ENCODE results near the gene PIRT. TPM values are rescaled to one million over a fixed set of nuclear protein-coding genes. Genes with fewer than 3 reads are reported as not detected.
A peak's percentile ranks its signal among the peaks of the same experiment; 100 is the strongest.

PIRT gene
- total RNA-seq, 1 experiment from 2014 or later: not detected

GRCh38 chr17:10875430-10875851 is 37.6 kb upstream of the PIRT start:
- Histone ChIP-seq H2AFZ (ENCODE audit: low read depth, low read length, poor library complexity, severe bottlenecking) (no peak overlapping the region), H3K4me2 (ENCODE audit: low read length) (no peak overlapping the region), H3K27ac (ENCODE audit: low read depth, low read length) (no peak overlapping the region), H3K9me2 (ENCODE audit: insufficient read depth) (no peaks in the 10 kb centered on the region), H3K9ac (ENCODE audit: low read length) (no peak overlapping the region), H3K9me3 (ENCODE audit: control insufficient read depth in 1 of 2, insufficient read depth in 1 of 2, low read depth in 1 of 2, low read length in 2 of 2) (no peaks in the 10 kb centered on the region), H3K4me3 (replicated peaks in 1 of 2; ENCODE audit: low read depth in 1 of 2, low read length in 2 of 2) (no peak overlapping the region), H4K20me1 (ENCODE audit: insufficient read depth) (no peaks in the 10 kb centered on the region), H3K4me1 (ENCODE audit: control insufficient read depth in 1 of 2, insufficient read depth in 2 of 2, low read length in 2 of 2) (no peaks in the 10 kb centered on the region), H3K27me3 (ENCODE audit: insufficient read depth, low read length) (peaks cover 5% of the 10 kb centered on the region; the same call in 1 of the 2 replicates), H3K79me2 (ENCODE audit: insufficient read depth, low read length) (no peaks in the 10 kb centered on the region), H3K36me3 (ENCODE audit: control insufficient read depth in 1 of 2, insufficient read depth in 2 of 2, low read length in 2 of 2) (no peaks in the 10 kb centered on the region)
- no peak for DNase-seq (ENCODE audit: low read depth, low spot score)
- RAD21 ChIA-PET (ENCODE audit: low non-redundant PET in 1 of 2, low total read pairs in 2 of 2, uncharacterized antibody in 2 of 2, unreplicated experiment in 2 of 2): interaction anchor here (0.6 to 1.0 kb wide), 3 partner anchors 269 to 1111 kb away, joined by 3 to 4 read pairs (median 3); no protein-coding TSS in a partner anchor
- no peak for ATAC-seq
- peak; percentile 68 for TF ChIP-seq REST (IDR thresholded peaks at IDR 0.05; ENCODE audit: low read depth)
- TF ChIP-seq ZFX (IDR thresholded peaks at IDR 0.05): no peak
- CTCF ChIA-PET: interaction anchor here (0.6 to 2.4 kb wide), 11 partner anchors 9 to 1122 kb away, joined by 3 to 15 read pairs (median 5); partner anchors contain the start of gene ZNF18
- POLR2A ChIA-PET: no interaction called here
- intact Hi-C loops (cut with micrococcal nuclease): loop anchor here (5.0 to 10.0 kb wide), 3 partner anchors 267 to 1789 kb away; partner anchors contain the start of gene MYOCD
- BruUV-seq (replicated peaks): no TSS peak

GRCh38 chr17:10871914-10872313 is 34.0 kb upstream of the PIRT start:
- no peak overlapping the region for H3K4me2 ChIP-seq (ENCODE audit: low read length)
- H3K4me1 ChIP-seq (ENCODE audit: control insufficient read depth in 1 of 2, insufficient read depth in 2 of 2, low read length in 2 of 2): no peaks in the 10 kb centered on the region
- H3K4me3 ChIP-seq (replicated peaks in 1 of 2; ENCODE audit: low read depth in 1 of 2, low read length in 2 of 2): no peak overlapping the region
- intact Hi-C loops (cut with micrococcal nuclease): loop anchor here (10.0 kb wide), 1 partner anchor 1793 kb away; the partner anchor contains the start of gene MYOCD
- H4K20me1 ChIP-seq (ENCODE audit: insufficient read depth): no peaks in the 10 kb centered on the region
- ChIA-PET POLR2A (no interaction called here), RAD21 (ENCODE audit: low non-redundant PET in 1 of 2, low total read pairs in 2 of 2, uncharacterized antibody in 2 of 2, unreplicated experiment in 2 of 2) (no interaction called here), CTCF (no interaction called here)
- ATAC-seq (no peak), DNase-seq (ENCODE audit: low read depth, low spot score) (no peak)
- no peak overlapping the region for H2AFZ ChIP-seq (ENCODE audit: low read depth, low read length, poor library complexity, severe bottlenecking)
- BruUV-seq (replicated peaks): no TSS peak
- no peaks in the 10 kb centered on the region for H3K9me3 ChIP-seq (ENCODE audit: control insufficient read depth in 1 of 2, insufficient read depth in 1 of 2, low read depth in 1 of 2, low read length in 2 of 2)
- no peak overlapping the region for H3K9ac ChIP-seq (ENCODE audit: low read length)
- H3K36me3 ChIP-seq (ENCODE audit: control insufficient read depth in 1 of 2, insufficient read depth in 2 of 2, low read length in 2 of 2): no peaks in the 10 kb centered on the region
- peaks cover 5% of the 10 kb centered on the region; the same call in 1 of the 2 replicates for H3K27me3 ChIP-seq (ENCODE audit: insufficient read depth, low read length)
- no peaks in the 10 kb centered on the region for H3K9me2 ChIP-seq (ENCODE audit: insufficient read depth)
- no peaks in the 10 kb centered on the region for H3K79me2 ChIP-seq (ENCODE audit: insufficient read depth, low read length)
- no peak overlapping the region for H3K27ac ChIP-seq (ENCODE audit: low read depth, low read length)
- TF ChIP-seq CTCF (IDR thresholded peaks at IDR 0.05 in 2 of 3, conservative IDR thresholded peaks at IDR 0.05 in 1 of 3; ENCODE audit: borderline replicate concordance in 1 of 3, insufficient read depth in 1 of 3, low read depth in 2 of 3, low read length in 2 of 3) (no peak), ZNF274 (IDR thresholded peaks at IDR 0.05; ENCODE audit: low read depth, low read length) (no peak), FOSL1 (IDR thresholded peaks at IDR 0.05; ENCODE audit: low read depth) (no peak), ZFX (IDR thresholded peaks at IDR 0.05) (no peak), REST (IDR thresholded peaks at IDR 0.05; ENCODE audit: low read depth) (no peak), POLR2AphosphoS5 (IDR thresholded peaks at IDR 0.05; ENCODE audit: low read depth, low read length) (no peak), ELF1 (IDR thresholded peaks at IDR 0.05; ENCODE audit: borderline replicate concordance, low read depth) (no peak), TCF7L2 (IDR thresholded peaks at IDR 0.05; ENCODE audit: borderline replicate concordance, extremely low read depth, insufficient read depth, insufficient read length) (no peak), JUND (IDR thresholded peaks at IDR 0.05) (no peak)

Measured in HCT116 (cell line).